ENCODE results near the gene FOXO6.
"Not testable (repeated sequence)": the region's sequence is repeated elsewhere in the genome, so short reads cannot be mapped to it uniquely, and the experiment has no call there.

The FOXO6 gene

DNA sequence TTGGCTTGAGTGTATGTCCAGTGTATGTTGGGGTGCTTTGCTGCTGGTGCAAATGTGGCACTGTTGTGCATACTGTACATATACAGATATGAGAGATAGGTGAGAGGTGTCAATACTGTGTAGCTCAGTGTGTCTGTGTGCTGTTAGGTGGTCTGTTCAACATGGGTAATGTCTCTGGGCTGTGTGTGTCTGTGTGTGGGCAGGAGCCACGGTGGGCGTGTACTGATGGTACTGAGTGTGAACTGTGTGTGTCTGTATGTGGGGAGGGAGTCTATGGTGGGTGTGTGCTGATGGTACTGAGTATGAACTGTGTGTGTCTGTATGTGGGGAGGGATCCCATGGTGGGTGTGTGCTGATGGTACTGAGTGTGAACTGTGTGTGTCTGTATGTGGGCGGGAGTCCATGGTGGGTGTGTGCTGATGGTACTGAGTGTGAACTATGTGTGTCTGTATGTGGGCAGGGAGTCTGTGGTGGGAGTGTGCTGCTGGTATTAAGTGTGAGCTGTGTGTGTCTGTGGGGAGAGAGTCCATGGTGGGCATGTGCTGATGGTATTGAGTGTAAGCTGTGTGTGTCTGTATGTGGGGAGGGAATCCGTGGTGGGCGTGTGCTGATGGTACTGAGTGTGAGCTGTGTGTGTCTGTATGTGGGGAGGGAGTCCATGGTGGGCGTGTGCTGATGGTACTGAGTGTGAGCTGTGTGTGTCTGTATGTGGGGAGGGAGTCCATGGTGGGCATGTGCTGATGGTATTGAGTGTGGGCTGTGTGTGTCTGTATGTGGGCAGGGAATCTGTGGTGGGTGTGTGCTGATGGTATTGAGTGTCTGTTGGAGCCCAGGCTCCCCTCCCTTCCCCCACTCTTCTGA, 32.2 kb upstream of the FOXO6 start:
- DNase-seq (ENCODE audit: low spot score), result no peak
- TF ChIP-seq, protein P1, sequence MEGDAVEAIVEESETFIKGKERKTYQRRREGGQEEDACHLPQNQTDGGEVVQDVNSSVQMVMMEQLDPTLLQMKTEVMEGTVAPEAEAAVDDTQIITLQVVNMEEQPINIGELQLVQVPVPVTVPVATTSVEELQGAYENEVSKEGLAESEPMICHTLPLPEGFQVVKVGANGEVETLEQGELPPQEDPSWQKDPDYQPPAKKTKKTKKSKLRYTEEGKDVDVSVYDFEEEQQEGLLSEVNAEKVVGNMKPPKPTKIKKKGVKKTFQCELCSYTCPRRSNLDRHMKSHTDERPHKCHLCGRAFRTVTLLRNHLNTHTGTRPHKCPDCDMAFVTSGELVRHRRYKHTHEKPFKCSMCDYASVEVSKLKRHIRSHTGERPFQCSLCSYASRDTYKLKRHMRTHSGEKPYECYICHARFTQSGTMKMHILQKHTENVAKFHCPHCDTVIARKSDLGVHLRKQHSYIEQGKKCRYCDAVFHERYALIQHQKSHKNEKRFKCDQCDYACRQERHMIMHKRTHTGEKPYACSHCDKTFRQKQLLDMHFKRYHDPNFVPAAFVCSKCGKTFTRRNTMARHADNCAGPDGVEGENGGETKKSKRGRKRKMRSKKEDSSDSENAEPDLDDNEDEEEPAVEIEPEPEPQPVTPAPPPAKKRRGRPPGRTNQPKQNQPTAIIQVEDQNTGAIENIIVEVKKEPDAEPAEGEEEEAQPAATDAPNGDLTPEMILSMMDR (IDR thresholded peaks at IDR 0.05; ENCODE audit: borderline replicate concordance, control extremely low read depth, extremely low read depth, insufficient read depth, missing control alignments), result no peak
- in situ Hi-C loops (cut with MboI; ENCODE audit: low sequenced_read_pairs, unreplicated experiment), result loop anchor here (10.0 kb wide), 1 partner anchor 86 kb away; no protein-coding TSS in a partner anchor

DNA sequence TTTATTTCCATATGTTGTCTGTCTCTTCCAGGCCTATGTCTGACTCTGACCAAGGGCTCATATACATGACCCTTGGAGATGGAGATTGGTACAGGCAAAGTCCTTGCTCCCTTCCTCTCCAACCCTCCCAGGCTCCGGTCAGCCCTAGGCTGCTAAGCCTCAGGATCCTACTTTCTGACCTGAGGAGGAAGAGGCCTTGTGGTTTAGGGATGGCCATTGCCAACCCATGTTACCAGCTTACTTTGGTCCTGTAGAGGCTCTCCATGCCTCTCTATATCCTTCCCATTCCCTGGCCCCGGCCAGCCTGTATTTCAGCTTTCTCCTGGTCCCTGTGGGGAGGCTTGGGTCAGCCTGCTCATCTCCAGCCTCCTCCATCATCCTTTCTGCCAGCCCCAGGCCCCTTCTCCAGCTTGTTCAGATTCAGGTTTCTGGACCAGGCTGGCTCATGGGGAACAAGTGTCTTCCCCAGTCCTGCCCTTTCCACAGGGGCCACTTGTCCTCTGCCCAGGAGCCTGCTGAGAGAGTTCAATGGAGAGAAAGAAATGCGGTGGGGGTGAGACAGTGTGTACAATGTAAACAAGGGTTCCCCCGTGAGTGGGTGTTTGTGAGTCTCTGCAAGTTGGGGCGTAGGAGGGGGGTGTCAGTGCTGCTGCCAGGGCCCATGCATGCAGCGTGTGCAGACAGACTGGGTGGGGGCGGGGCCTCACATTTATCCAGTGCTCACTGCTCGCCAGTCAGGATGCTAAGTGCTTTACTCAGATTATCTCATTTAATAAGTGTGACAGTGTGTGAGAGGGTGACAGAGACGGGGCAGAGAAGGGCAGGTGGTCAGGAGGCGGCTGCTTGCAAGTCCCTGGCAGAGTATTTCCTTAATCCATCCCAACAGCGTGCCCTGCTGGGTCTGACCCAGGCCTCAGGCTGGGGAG, 31.3 kb upstream of the FOXO6 start:
- TF ChIP-seq, protein P1 (IDR thresholded peaks at IDR 0.05; ENCODE audit: borderline replicate concordance, control extremely low read depth, extremely low read depth, insufficient read depth, missing control alignments), result no peak
- in situ Hi-C loops (cut with MboI; ENCODE audit: low sequenced_read_pairs, unreplicated experiment), result loop anchor here (10.0 kb wide), 1 partner anchor 85 kb away; no protein-coding TSS in a partner anchor
- DNase-seq (ENCODE audit: low spot score), result no peak

DNA sequence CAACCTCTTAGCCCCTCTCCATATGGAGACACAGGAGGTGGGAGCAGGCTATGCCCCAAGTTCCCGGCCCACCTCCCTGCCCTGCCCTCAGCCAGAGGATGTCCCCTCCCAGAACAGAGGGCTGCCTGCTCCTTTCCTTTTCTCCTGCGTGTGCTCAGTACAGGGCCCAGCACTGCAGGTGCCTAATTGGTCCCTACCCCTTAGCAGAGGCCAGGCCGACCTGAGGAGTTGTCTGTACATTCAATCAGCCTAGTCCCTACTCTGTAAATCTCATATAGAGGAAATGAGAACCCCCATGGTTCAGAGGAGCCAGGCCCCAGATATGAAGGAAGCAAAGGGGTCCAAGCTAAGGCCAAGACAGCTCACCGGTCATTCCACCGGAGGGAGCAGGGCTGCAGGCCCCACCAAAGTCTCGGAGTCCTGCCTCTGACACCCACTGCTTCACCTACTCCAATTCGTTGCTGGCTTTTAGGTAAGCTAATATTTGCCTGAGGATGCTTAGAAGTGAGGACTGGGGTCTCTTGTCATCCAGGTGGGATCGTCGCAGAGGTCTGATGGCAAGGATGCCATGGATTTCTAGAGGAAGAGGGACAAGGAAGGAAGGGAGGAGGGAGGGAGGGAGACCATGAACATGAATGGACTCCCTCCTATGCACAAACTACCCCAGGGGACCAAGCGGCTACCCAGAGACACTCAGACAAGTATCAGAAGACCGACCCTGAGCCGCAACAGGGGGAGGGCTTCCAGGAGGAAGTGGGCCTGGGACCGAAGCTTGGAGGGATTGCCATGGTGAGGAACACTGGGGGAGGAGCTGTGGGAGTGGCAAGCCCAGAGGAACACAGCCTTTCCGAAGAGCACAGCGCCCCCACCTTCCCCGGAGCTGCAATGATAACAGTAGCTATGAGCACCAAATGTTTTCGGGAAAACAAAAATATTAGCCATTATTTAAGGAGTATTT, 30.4 kb upstream of the FOXO6 start:
- TF ChIP-seq, protein P1 (IDR thresholded peaks at IDR 0.05; ENCODE audit: borderline replicate concordance, control extremely low read depth, extremely low read depth, insufficient read depth, missing control alignments), result no peak
- in situ Hi-C loops (cut with MboI; ENCODE audit: low sequenced_read_pairs, unreplicated experiment), result no loop called here
- DNase-seq (ENCODE audit: low spot score), result no peak

DNA sequence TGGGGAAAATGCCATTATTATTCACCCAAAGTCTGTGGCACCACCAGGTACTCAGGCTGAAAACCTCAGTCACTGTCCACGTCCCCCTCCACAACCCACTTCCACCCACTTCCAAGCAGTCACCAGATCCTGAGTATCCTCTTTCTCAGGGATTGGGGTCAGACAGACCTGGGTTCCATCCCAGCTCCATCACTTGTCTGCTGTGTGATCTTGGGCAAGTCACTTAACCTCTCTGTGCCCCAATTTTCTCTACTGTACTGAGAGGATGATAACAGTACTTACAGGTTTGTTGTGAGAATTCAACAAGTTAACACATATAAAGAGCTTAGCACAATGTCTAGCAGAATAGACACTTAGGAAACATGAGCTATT, 29.7 kb upstream of the FOXO6 start:
- TF ChIP-seq, protein P1 (IDR thresholded peaks at IDR 0.05; ENCODE audit: borderline replicate concordance, control extremely low read depth, extremely low read depth, insufficient read depth, missing control alignments), result no peak
- in situ Hi-C loops (cut with MboI; ENCODE audit: low sequenced_read_pairs, unreplicated experiment), result no loop called here
- no peak for DNase-seq (ENCODE audit: low spot score)

DNA sequence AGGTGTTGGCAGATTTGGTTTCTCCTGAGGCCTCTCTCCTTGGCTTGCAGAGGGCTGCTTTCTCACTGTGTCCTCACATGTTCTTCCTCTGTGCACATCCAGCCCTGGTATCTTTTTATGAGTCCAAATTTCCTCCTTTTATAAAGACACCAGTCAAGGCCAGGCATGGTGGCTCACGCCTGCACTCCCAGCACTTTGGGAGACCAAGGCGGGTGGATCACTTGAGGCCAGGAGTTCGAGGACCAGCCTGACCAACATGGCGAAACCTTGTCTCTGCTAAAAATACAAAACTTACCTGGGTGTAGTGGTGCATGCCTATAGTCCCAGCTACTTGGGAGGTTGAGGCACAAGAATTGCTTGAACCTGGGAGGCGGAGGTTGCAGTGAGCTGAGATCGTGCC, 29.1 kb upstream of the FOXO6 start:
- in situ Hi-C loops (cut with MboI; ENCODE audit: low sequenced_read_pairs, unreplicated experiment); DNase-seq (ENCODE audit: low spot score): not testable (repeated sequence)

DNA sequence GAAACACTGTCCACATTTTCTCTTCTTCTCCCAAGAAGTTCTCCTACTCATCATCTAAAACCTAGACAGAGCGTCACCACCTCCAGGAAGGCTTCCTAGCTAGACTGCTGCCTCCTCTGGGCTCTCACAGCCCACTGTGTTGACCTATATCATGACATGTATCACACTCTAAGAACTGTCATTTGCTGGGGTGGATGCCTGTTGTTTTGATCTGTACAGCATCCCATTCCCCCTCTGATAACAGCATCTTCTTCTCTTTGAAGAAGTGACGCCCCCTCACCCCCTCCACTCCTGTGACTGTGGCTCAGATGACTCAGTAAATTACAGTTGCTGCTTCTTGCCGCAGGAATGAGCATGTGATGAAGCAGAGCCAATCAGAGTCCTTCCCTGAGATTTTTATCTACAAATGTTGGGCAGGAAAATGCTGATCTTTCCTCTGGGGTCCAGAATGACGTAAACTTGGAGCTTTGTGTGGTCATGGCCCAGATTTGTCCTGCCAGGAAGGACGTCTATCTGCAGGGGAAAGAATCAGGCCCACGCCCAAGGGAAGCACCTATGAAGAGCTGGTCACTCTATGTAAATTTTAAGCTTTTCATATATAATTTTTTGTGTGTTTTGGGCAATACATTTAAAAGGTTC, 28.0 kb upstream of the FOXO6 start:
- TF ChIP-seq, protein P1 (IDR thresholded peaks at IDR 0.05; ENCODE audit: borderline replicate concordance, control extremely low read depth, extremely low read depth, insufficient read depth, missing control alignments), result no peak
- in situ Hi-C loops (cut with MboI; ENCODE audit: low sequenced_read_pairs, unreplicated experiment), result no loop called here
- no peak for DNase-seq (ENCODE audit: low spot score)
